Ascending aorta (tissue), 2 donors: ENCODE measurements around the gene DHX35. TPM values are rescaled to one million over a fixed set of nuclear protein-coding genes. Genes with fewer than 3 reads are reported as not detected.
A peak's percentile ranks its signal among the peaks of the same experiment; 100 is the strongest.

ENCODE experiments used
- DNase-seq, 2 donors: peaks; one replicate each; pipeline ENCODE4 v3.0.0-alpha.2; 2019; ENCODE audit warnings: low spot score in 2 of 2
- H3K27ac ChIP-seq, 2 donors: fragments of 200-600 bp; sonication (generic); one replicate each; pipeline ENCODE4 v1.5.1; 2016 to 2017; ENCODE audit warnings: mild to moderate bottlenecking in 1 of 2
- H3K27me3 ChIP-seq: fragments of 200-600 bp; sonication (generic); one replicate; pipeline ENCODE4 v1.5.1; 2017
- H3K36me3 ChIP-seq, 2 donors: fragments of 200-600 bp; sonication (generic); one replicate each; pipeline ENCODE4 v1.5.1; 2016
- H3K4me1 ChIP-seq, 2 donors: fragments of 200-600 bp; sonication (generic); one replicate each; pipeline ENCODE4 v1.5.1; 2016 to 2017; ENCODE audit warnings: mild to moderate bottlenecking in 1 of 2
- H3K4me3 ChIP-seq, 2 donors: fragments of 200-600 bp; sonication (generic); one replicate each; pipeline ENCODE4 v1.5.1; 2016 to 2017; ENCODE audit warnings: mild to moderate bottlenecking in 1 of 2
- H3K9me3 ChIP-seq, 2 donors: fragments of 200-600 bp; sonication (generic); one replicate each; pipeline ENCODE4 v1.5.1; 2016
- intact Hi-C: fragments of 100-400 bp; cut with DNase I; formaldehyde crosslinking; loops from one replicate; pipeline ENCODE4 v1.15.1; 2023
- total RNA-seq: library from RNA; depleted of rRNA; stranded (reverse); fragments of >200 nt; gene quantifications from one replicate; pipeline ENCODE4 v1.1.0, GENCODE V29; 2016
- TF ChIP-seq, protein P1 (sequence below), 3 experiments: fragments of 200-600 bp in 2 of 3; fragments of 450-650 bp in 1 of 3; sonication (generic) in 2 of 3; IDR thresholded peaks; one replicate each; pipeline ENCODE4 v1.5.1; 2016 to 2019; ENCODE audit warnings: antibody characterized with exemption in 3 of 3, mild to moderate bottlenecking in 1 of 3, moderate library complexity in 1 of 3

DHX35 gene
- total RNA-seq, 1 donor from 2014 or later, result 35.3 TPM

DNA sequence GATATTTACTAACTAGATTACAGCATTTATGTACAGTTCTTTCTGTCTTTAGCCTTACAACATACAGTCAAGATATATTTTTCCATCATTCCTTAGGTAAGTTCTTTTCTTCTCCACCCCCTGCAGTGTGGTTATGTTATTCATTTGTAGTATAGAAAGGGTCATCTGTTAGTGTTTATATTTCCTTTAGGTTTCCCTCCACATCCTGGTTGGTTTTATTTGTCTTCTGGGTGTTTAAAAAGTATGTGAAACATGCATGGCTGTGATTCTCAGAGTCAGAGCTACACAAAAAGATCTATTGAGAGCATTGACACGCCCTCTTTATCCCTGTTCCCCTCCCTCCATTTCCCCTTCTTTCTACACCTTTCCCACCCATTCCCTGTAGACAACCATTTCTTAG, 20.1 kb downstream of the DHX35 start:
- no peak for DNase-seq
- intact Hi-C loops, result loop anchor here (2.0 kb wide), 1 partner anchor 17 kb away; no protein-coding TSS in a partner anchor
- H3K9me3 ChIP-seq, result no peaks in the 10 kb centered on the region
- peaks cover 6 to 23% of the 10 kb centered on the region in 2 donors for H3K4me1 ChIP-seq
- no peak overlapping the region for H3K27ac ChIP-seq
- TF ChIP-seq, protein P1, sequence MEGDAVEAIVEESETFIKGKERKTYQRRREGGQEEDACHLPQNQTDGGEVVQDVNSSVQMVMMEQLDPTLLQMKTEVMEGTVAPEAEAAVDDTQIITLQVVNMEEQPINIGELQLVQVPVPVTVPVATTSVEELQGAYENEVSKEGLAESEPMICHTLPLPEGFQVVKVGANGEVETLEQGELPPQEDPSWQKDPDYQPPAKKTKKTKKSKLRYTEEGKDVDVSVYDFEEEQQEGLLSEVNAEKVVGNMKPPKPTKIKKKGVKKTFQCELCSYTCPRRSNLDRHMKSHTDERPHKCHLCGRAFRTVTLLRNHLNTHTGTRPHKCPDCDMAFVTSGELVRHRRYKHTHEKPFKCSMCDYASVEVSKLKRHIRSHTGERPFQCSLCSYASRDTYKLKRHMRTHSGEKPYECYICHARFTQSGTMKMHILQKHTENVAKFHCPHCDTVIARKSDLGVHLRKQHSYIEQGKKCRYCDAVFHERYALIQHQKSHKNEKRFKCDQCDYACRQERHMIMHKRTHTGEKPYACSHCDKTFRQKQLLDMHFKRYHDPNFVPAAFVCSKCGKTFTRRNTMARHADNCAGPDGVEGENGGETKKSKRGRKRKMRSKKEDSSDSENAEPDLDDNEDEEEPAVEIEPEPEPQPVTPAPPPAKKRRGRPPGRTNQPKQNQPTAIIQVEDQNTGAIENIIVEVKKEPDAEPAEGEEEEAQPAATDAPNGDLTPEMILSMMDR (IDR thresholded peaks at IDR 0.05), result no peak
- no peak overlapping the region for H3K4me3 ChIP-seq
- no peaks in the 10 kb centered on the region for H3K27me3 ChIP-seq
- H3K36me3 ChIP-seq, result peaks cover 4 to 5% of the 10 kb centered on the region in 2 donors

DNA sequence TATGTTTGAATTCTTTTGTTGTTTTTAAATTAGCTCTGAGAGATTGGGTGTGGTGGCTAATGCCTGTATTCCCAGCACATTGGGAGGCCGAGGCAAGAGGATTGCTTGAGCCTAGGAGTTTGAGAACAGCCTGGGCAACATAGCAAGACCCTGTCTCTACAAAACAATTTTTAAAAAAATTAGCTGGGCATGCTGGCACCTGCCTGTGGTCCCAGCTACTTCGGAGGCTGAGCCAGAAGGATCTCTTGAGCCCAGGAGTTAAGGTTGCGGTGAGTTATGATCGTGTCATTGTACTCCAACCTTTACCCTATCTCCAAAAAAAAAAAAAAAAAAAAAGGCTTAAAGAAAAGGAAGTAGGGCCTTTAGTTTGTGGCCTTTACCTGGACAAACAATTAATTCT, 22.9 kb downstream of the DHX35 start:
- DNase-seq, result no peak
- Histone ChIP-seq H3K4me3 (no peak overlapping the region), H3K36me3 (peaks cover 5 to 10% of the 10 kb centered on the region in 2 donors), H3K27ac (peak overlapping the region; percentile 54 to 64), H3K27me3 (no peaks in the 10 kb centered on the region), H3K4me1 (peaks cover 6 to 13% of the 10 kb centered on the region in 2 donors), H3K9me3 (no peaks in the 10 kb centered on the region)
- TF ChIP-seq, protein P1 (IDR thresholded peaks at IDR 0.05), result no peak
- intact Hi-C loops, result no loop called here

- Histone ChIP-seq H3K9me3 (no peaks in the 10 kb centered on the region), H3K27me3 (no peaks in the 10 kb centered on the region), H3K4me3 (peak overlapping the region in 1 of 2 donors; percentile 11), H3K27ac (peak overlapping the region; percentile 54 to 64), H3K36me3 (peaks cover 10 to 11% of the 10 kb centered on the region in 2 donors), H3K4me1 (peaks cover 6 to 13% of the 10 kb centered on the region in 2 donors)
- TF ChIP-seq, protein P1 (IDR thresholded peaks at IDR 0.05), result no peak
- no peak for DNase-seq
- intact Hi-C loops, result no loop called here
Observed at GRCh38 chr20:38985603-38986170, 23.5 kb downstream of the DHX35 start.

DNA sequence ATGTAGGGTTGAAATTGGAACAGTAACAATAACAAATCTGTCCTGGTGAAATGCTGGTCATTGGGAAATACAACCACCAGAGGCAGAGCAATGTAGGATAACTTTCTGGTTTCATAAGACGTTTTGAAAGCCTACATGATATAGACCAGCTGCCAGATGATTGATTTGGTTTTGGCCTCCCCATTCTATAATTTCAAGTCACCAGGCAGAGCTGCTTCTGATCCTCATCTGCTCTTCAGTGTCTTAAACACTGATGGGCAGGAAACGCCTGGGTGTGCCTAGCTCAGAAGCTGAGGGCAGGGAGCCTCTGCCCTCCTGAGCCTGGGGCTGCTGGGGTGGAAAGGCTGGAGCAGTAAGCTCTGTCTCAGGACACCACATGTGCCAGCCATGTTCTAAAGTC, 24.5 kb downstream of the DHX35 start:
- H3K4me3 ChIP-seq, result no peak overlapping the region
- intact Hi-C loops, result no loop called here

DNA sequence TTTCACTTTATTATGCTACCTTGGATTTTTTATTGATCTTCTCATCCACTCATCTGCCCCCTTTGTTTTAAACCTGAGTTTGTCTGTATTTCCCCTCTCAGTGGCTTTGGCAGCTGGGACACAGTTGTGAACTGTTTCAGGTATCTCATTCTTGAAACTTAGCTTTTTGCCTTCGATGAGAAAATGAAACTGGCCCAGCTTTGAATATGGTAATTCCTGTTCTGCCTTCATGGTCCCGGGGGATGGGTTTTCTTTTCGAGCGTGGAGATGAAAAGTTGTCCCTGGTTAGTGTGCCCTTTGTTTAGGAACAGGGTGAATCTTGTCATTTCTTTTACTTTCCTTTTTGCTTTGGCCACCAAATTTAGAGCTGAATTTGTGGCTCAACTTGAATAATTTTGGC, 25.6 kb downstream of the DHX35 start:
- Histone ChIP-seq H3K4me3 (no peak overlapping the region), H3K36me3 (peaks cover 10 to 15% of the 10 kb centered on the region in 2 donors), H3K27me3 (no peaks in the 10 kb centered on the region), H3K27ac (no peak overlapping the region), H3K9me3 (no peaks in the 10 kb centered on the region), H3K4me1 (peaks cover 6 to 13% of the 10 kb centered on the region in 2 donors)
- no peak for DNase-seq
- TF ChIP-seq, protein P1 (IDR thresholded peaks at IDR 0.05), result no peak
- intact Hi-C loops, result no loop called here

More for the DNA sequence above, 24.5 kb downstream of the DHX35 start:
- TF ChIP-seq, protein P1 (IDR thresholded peaks at IDR 0.05), result no peak
- Histone ChIP-seq H3K4me1 (peaks cover 6 to 13% of the 10 kb centered on the region in 2 donors), H3K27me3 (no peaks in the 10 kb centered on the region), H3K36me3 (peaks cover 10 to 15% of the 10 kb centered on the region in 2 donors), H3K27ac (peak overlapping the region; percentile 22 to 64), H3K9me3 (no peaks in the 10 kb centered on the region)
- DNase-seq, result no peak
